DND-41 (cell line): ENCODE data around the gene PAX2.

Experiments
- CTCF ChIP-seq: IDR thresholded peaks from 2 replicates; pipeline ENCODE4 v1.5.1; 2012; ENCODE audit warnings: borderline replicate concordance, low read length, moderate library complexity, mild to moderate bottlenecking; ENCODE audit not compliant: poor library complexity, severe bottlenecking; ENCODE audit errors: extremely low read depth
- EZH2 ChIP-seq: IDR thresholded peaks from 3 replicates; pipeline ENCODE4 v1.6.1; 2012; ENCODE audit warnings: borderline replicate concordance, low read depth, mild to moderate bottlenecking, moderate library complexity, low read length, inconsistent platforms; ENCODE audit not compliant: severe bottlenecking

DNA sequence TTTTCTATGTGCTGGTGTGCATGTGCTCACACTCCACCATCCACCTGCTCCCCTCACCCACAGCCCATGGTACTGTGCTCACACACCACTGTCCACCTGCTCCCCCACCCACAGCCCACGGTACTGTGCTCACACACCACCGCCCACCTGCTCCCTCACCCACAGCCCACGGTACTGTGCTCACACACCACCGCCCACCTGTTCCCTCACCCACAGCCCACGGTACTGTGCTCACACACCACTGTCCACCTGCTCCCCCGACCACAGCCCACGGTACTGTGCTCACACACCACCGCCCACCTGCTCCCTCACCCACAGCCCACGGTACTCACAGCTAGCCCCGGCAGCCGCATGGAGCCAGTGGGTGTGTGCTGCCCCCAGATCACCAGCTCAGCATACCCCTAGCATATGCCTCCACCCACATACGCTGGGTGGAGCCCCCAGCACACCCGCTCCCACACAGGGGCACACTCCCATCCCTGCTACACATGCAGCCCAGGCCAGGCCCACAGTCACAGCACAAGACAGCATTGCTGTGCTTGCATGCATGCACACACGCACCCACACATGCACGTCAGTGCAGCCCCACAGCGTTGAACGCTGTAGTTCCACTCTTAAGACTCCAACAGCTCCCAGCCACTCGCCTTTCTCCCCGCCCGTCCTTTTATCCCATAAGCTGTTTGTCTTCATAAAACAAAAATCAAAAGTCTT, 62.0 kb downstream of the PAX2 start:
- TF ChIP-seq CTCF = no peak
- TF ChIP-seq EZH2 = no peak
